GM19328 (cell line): Measurements from ENCODE around the gene TUBB3.
"Not testable (repeated sequence)": the region's sequence is repeated elsewhere in the genome, so short reads cannot be mapped to it uniquely, and the experiment has no call there.

ENCODE experiments used
- ATAC-seq: cut with Tn5 transposase; IDR thresholded peaks from one replicate; pipeline ENCODE4 v1.9.1; 2021; ENCODE audit warnings: mild to moderate bottlenecking, moderate library complexity; ENCODE audit not compliant: unreplicated experiment

TUBB3 gene

GRCh38 chr16:89962754-89963498, 39.8 kb downstream of the TUBB3 start:
- ATAC-seq: no peak

- no peak for ATAC-seq
Observed at GRCh38 chr16:89964201-89964600, 41.1 kb downstream of the TUBB3 start.

GRCh38 chr16:89965447-89966225, 42.5 kb downstream of the TUBB3 start:
- no peak for ATAC-seq

GRCh38 chr16:89966756-89967155, 43.6 kb downstream of the TUBB3 start:
- no peak for ATAC-seq

GRCh38 chr16:89967436-89967835, 44.3 kb downstream of the TUBB3 start:
- ATAC-seq: not testable (repeated sequence)

- ATAC-seq: not testable (repeated sequence)
Observed at GRCh38 chr16:89968074-89968473, 44.9 kb downstream of the TUBB3 start.

- no peak for ATAC-seq
Observed at GRCh38 chr16:89969741-89970410, 46.7 kb downstream of the TUBB3 start.

- ATAC-seq: peak; percentile 6
Observed at GRCh38 chr16:89971495-89972243, 48.5 kb downstream of the TUBB3 start.

GRCh38 chr16:89972244-89973234, 49.4 kb downstream of the TUBB3 start:
- peak; percentile 88 for ATAC-seq

- ATAC-seq: no peak
Observed at GRCh38 chr16:89973235-89973634, 50.1 kb downstream of the TUBB3 start.

- no peak for ATAC-seq
Observed at GRCh38 chr16:89973654-89974335, 50.7 kb downstream of the TUBB3 start.

GRCh38 chr16:89974870-89975269, 51.7 kb downstream of the TUBB3 start:
- ATAC-seq: no peak

GRCh38 chr16:89981414-89981813, 58.3 kb downstream of the TUBB3 start:
- no peak for ATAC-seq

- no peak for ATAC-seq
Observed at GRCh38 chr16:89982318-89982717, 59.2 kb downstream of the TUBB3 start.

- no peak for ATAC-seq
Observed at GRCh38 chr16:89983536-89983935, 60.4 kb downstream of the TUBB3 start.

- no peak for ATAC-seq
Observed at GRCh38 chr16:89984216-89984615, 61.1 kb downstream of the TUBB3 start.

GRCh38 chr16:89985219-89985618, 62.1 kb downstream of the TUBB3 start:
- ATAC-seq: no peak
